CD8-positive, alpha-beta memory T cell (primary cell): ENCODE data around the gene PLEKHM3. TPM values are rescaled to one million over a fixed set of nuclear protein-coding genes. Genes with fewer than 3 reads are reported as not detected.

Experiments
- CTCF ChIA-PET: fragments of 350-600 bp; sonication (Branson Sonifier 250); formaldehyde crosslinking; loops from one replicate; lab custom pipeline; 2021; ENCODE audit warnings: antibody characterized with exemption; lab: Charles Lee
- POLR2A ChIA-PET: fragments of 350-600 bp; sonication (Branson Sonifier 250); formaldehyde crosslinking; loops from one replicate; lab custom pipeline; 2021; ENCODE audit warnings: antibody characterized with exemption; lab: Charles Lee
- DNase-seq, 5 donors: peaks; one replicate each; pipeline versions ENCODE4 v3.0.0 to v3.0.0-alpha.2; 2020 to 2022; ENCODE audit warnings: mixed read lengths in 1 of 5
- H3K27ac ChIP-seq: one replicate; pipeline ENCODE4 v1.7.0; 2013; ENCODE audit warnings: low read depth, mild to moderate bottlenecking, low read length, moderate library complexity
- H3K27me3 ChIP-seq: 2 replicates; pipeline ENCODE4 v1.7.0; 2013; ENCODE audit warnings: low read length, mild to moderate bottlenecking; ENCODE audit not compliant: insufficient read depth, poor library complexity, severe bottlenecking
- H3K36me3 ChIP-seq: 2 replicates; pipeline ENCODE4 v1.7.0; 2013; ENCODE audit warnings: mild to moderate bottlenecking, low read length, moderate library complexity; ENCODE audit not compliant: insufficient read depth
- H3K4me1 ChIP-seq: 2 replicates; pipeline ENCODE4 v1.7.0; 2013; ENCODE audit warnings: mild to moderate bottlenecking, low read length, moderate library complexity; ENCODE audit not compliant: insufficient read depth
- H3K4me3 ChIP-seq: 2 replicates; pipeline ENCODE4 v1.7.0; 2013; ENCODE audit warnings: mild to moderate bottlenecking, low read length
- H3K9me3 ChIP-seq: 2 replicates; pipeline ENCODE4 v1.7.0; 2013; ENCODE audit warnings: mild to moderate bottlenecking, low read length
- H3K27ac Mint-ChIP-seq, 8 donors: one replicate each; pipeline ENCODE4 v1.8.0; 2020 to 2021; ENCODE audit warnings: mixed read lengths in 8 of 8, mild to moderate bottlenecking in 6 of 8, inconsistent platforms in 3 of 8, moderate library complexity in 3 of 8
- H3K27me3 Mint-ChIP-seq, 2 donors: one replicate each; pipeline ENCODE4 v1.8.0; 2020 to 2021; ENCODE audit warnings: mixed read lengths in 2 of 2, mild to moderate bottlenecking in 1 of 2, moderate library complexity in 1 of 2
- H3K36me3 Mint-ChIP-seq, 3 donors: one replicate each; pipeline ENCODE4 v1.8.0; 2020 to 2021; ENCODE audit warnings: mixed read lengths in 3 of 3, inconsistent platforms in 1 of 3, mild to moderate bottlenecking in 1 of 3
- H3K4me1 Mint-ChIP-seq, 3 donors: one replicate each; pipeline ENCODE4 v1.8.0; 2020 to 2021; ENCODE audit warnings: mixed read lengths in 3 of 3, inconsistent platforms in 1 of 3, mild to moderate bottlenecking in 1 of 3
- H3K4me3 Mint-ChIP-seq, 7 donors: one replicate each; pipeline ENCODE4 v1.8.0; 2020 to 2021; ENCODE audit warnings: mixed read lengths in 7 of 7, mild to moderate bottlenecking in 6 of 7, moderate library complexity in 4 of 7, inconsistent platforms in 2 of 7
- H3K9me3 Mint-ChIP-seq, 5 donors: one replicate each; pipeline ENCODE4 v1.8.0; 2020 to 2022; ENCODE audit warnings: mixed read lengths in 5 of 5, mild to moderate bottlenecking in 3 of 5, moderate library complexity in 2 of 5, inconsistent platforms in 1 of 5
- polyA plus RNA-seq: library from polyadenylated mRNA; unstranded; fragments of 300-500 nt; fragmentation: Illumina TruSeq; gene quantifications from one replicate; pipeline ENCODE4 v1.2.3, GENCODE V29; 2021
- total RNA-seq, 2 experiments: library from RNA; stranded (reverse); gene quantifications; one replicate each; pipeline ENCODE4 v1.2.3, GENCODE V29; 2021

The PLEKHM3 gene
- total and polyA plus RNA-seq, 3 experiments from 2014 or later = 4.4 to 7.2 (median 6.9) TPM

GRCh38 chr2:207868855-207869596, 156.3 kb downstream of the PLEKHM3 start:
- H3K27ac ChIP-seq = no peak overlapping the region
- no peaks in the 10 kb centered on the region for H3K27me3 ChIP-seq
- Mint-ChIP-seq H3K36me3 (peaks cover 4 to 7% (median 5%) of the 10 kb centered on the region in 3 donors), H3K4me3 (no peak overlapping the region), H3K27ac (no peak overlapping the region), H3K4me1 (peaks cover 0 to 2% (median 0%) of the 10 kb centered on the region in 3 donors), H3K9me3 (no peaks in the 10 kb centered on the region), H3K27me3 (no peaks in the 10 kb centered on the region)
- no peaks in the 10 kb centered on the region for H3K36me3 ChIP-seq
- H3K9me3 ChIP-seq = no peaks in the 10 kb centered on the region
- DNase-seq = no peak
- POLR2A ChIA-PET = no interaction called here
- H3K4me1 ChIP-seq = no peaks in the 10 kb centered on the region
- CTCF ChIA-PET = no interaction called here
- no peak overlapping the region for H3K4me3 ChIP-seq

GRCh38 chr2:207867905-207868304, 157.4 kb downstream of the PLEKHM3 start:
- Mint-ChIP-seq H3K4me1 (no peaks in the 10 kb centered on the region), H3K27me3 (no peaks in the 10 kb centered on the region), H3K9me3 (no peaks in the 10 kb centered on the region), H3K4me3 (no peak overlapping the region), H3K27ac (no peak overlapping the region), H3K36me3 (peaks cover 3 to 5% (median 5%) of the 10 kb centered on the region in 3 donors)
- Histone ChIP-seq H3K36me3 (no peaks in the 10 kb centered on the region), H3K27ac (no peak overlapping the region), H3K4me1 (no peaks in the 10 kb centered on the region), H3K4me3 (no peak overlapping the region), H3K9me3 (no peaks in the 10 kb centered on the region), H3K27me3 (no peaks in the 10 kb centered on the region)
- no peak for DNase-seq
- ChIA-PET POLR2A (no interaction called here), CTCF (no interaction called here)

- no peaks in the 10 kb centered on the region for H3K4me1 Mint-ChIP-seq
- Histone ChIP-seq H3K9me3 (no peaks in the 10 kb centered on the region), H3K27me3 (no peaks in the 10 kb centered on the region), H3K27ac (no peak overlapping the region), H3K36me3 (no peaks in the 10 kb centered on the region), H3K4me1 (no peaks in the 10 kb centered on the region), H3K4me3 (no peak overlapping the region)
- H3K36me3 Mint-ChIP-seq = peaks cover 3 to 5% (median 5%) of the 10 kb centered on the region in 3 donors
- DNase-seq = no peak
- no peak overlapping the region for H3K4me3 Mint-ChIP-seq
- no peaks in the 10 kb centered on the region for H3K27me3 Mint-ChIP-seq
- ChIA-PET CTCF (no interaction called here), POLR2A (no interaction called here)
- no peaks in the 10 kb centered on the region for H3K9me3 Mint-ChIP-seq
- H3K27ac Mint-ChIP-seq = no peak overlapping the region
These were observed 158.3 kb downstream of the PLEKHM3 start for GRCh38 chr2:207867056-207867455.

- Histone ChIP-seq H3K4me1 (no peaks in the 10 kb centered on the region), H3K4me3 (no peak overlapping the region), H3K36me3 (no peaks in the 10 kb centered on the region), H3K27me3 (no peaks in the 10 kb centered on the region), H3K9me3 (no peaks in the 10 kb centered on the region), H3K27ac (no peak overlapping the region)
- Mint-ChIP-seq H3K9me3 (no peaks in the 10 kb centered on the region), H3K27ac (no peak overlapping the region), H3K36me3 (peaks cover 8 to 16% (median 15%) of the 10 kb centered on the region in 3 donors), H3K4me1 (no peaks in the 10 kb centered on the region), H3K4me3 (no peak overlapping the region), H3K27me3 (no peaks in the 10 kb centered on the region)
- CTCF ChIA-PET = no interaction called here
- POLR2A ChIA-PET = no interaction called here
- DNase-seq = no peak
These were observed 160.1 kb downstream of the PLEKHM3 start for GRCh38 chr2:207865210-207865609.

- no peaks in the 10 kb centered on the region for H3K27me3 ChIP-seq
- H3K27ac Mint-ChIP-seq = peak overlapping the region in 1 of 8 donors; percentile 1
- CTCF ChIA-PET = no interaction called here
- no peaks in the 10 kb centered on the region for H3K4me1 ChIP-seq
- no peak for DNase-seq
- H3K9me3 ChIP-seq = no peaks in the 10 kb centered on the region
- H3K36me3 Mint-ChIP-seq = peaks cover 11 to 24% (median 15%) of the 10 kb centered on the region in 3 donors
- H3K36me3 ChIP-seq = no peaks in the 10 kb centered on the region
- no peaks in the 10 kb centered on the region for H3K4me1 Mint-ChIP-seq
- no peaks in the 10 kb centered on the region for H3K27me3 Mint-ChIP-seq
- H3K4me3 ChIP-seq = no peak overlapping the region
- H3K27ac ChIP-seq = no peak overlapping the region
- H3K9me3 Mint-ChIP-seq = no peaks in the 10 kb centered on the region
- POLR2A ChIA-PET = no interaction called here
- no peak overlapping the region for H3K4me3 Mint-ChIP-seq
These were observed 162.0 kb downstream of the PLEKHM3 start for GRCh38 chr2:207863345-207863744.

- CTCF ChIA-PET = no interaction called here
- Mint-ChIP-seq H3K4me3 (no peak overlapping the region), H3K4me1 (no peaks in the 10 kb centered on the region), H3K9me3 (no peaks in the 10 kb centered on the region), H3K27me3 (no peaks in the 10 kb centered on the region), H3K27ac (no peak overlapping the region), H3K36me3 (peaks cover 11 to 21% (median 17%) of the 10 kb centered on the region in 3 donors)
- H3K9me3 ChIP-seq = no peaks in the 10 kb centered on the region
- no peaks in the 10 kb centered on the region for H3K27me3 ChIP-seq
- POLR2A ChIA-PET = no interaction called here
- H3K4me3 ChIP-seq = no peak overlapping the region
- no peaks in the 10 kb centered on the region for H3K36me3 ChIP-seq
- no peaks in the 10 kb centered on the region for H3K4me1 ChIP-seq
- no peak for DNase-seq
- no peak overlapping the region for H3K27ac ChIP-seq
These were observed 163.5 kb downstream of the PLEKHM3 start for GRCh38 chr2:207861789-207862188.

- no peak overlapping the region for H3K4me3 Mint-ChIP-seq
- Histone ChIP-seq H3K4me3 (no peak overlapping the region), H3K27ac (no peak overlapping the region), H3K27me3 (no peaks in the 10 kb centered on the region), H3K9me3 (no peaks in the 10 kb centered on the region), H3K36me3 (no peaks in the 10 kb centered on the region), H3K4me1 (no peaks in the 10 kb centered on the region)
- no peak overlapping the region for H3K27ac Mint-ChIP-seq
- H3K9me3 Mint-ChIP-seq = no peaks in the 10 kb centered on the region
- H3K36me3 Mint-ChIP-seq = peaks cover 11 to 21% (median 21%) of the 10 kb centered on the region in 3 donors
- ChIA-PET CTCF (no interaction called here), POLR2A (no interaction called here)
- DNase-seq = no peak
- no peaks in the 10 kb centered on the region for H3K4me1 Mint-ChIP-seq
- H3K27me3 Mint-ChIP-seq = no peaks in the 10 kb centered on the region
These were observed 164.6 kb downstream of the PLEKHM3 start for GRCh38 chr2:207860685-207861084.

- no peaks in the 10 kb centered on the region for H3K4me1 ChIP-seq
- Mint-ChIP-seq H3K27ac (peak overlapping the region in 1 of 8 donors; percentile 12), H3K4me3 (no peak overlapping the region), H3K4me1 (no peaks in the 10 kb centered on the region), H3K9me3 (no peaks in the 10 kb centered on the region), H3K36me3 (peaks cover 2 to 28% (median 20%) of the 10 kb centered on the region in 3 donors), H3K27me3 (no peaks in the 10 kb centered on the region)
- no peaks in the 10 kb centered on the region for H3K27me3 ChIP-seq
- H3K4me3 ChIP-seq = no peak overlapping the region
- H3K27ac ChIP-seq = no peak overlapping the region
- POLR2A ChIA-PET = no interaction called here
- no peak for DNase-seq
- H3K36me3 ChIP-seq = no peaks in the 10 kb centered on the region
- no peaks in the 10 kb centered on the region for H3K9me3 ChIP-seq
- CTCF ChIA-PET = no interaction called here
These were observed 169.7 kb downstream of the PLEKHM3 start for GRCh38 chr2:207855591-207855990.
